Measurements from ENCODE around the gene TUBB. TPM values are rescaled to one million over a fixed set of nuclear protein-coding genes. Genes with fewer than 3 reads are reported as not detected.

Gene TUBB
- total RNA-seq, 1 experiment from 2014 or later, result 1,719 TPM

- H3K18ac ChIP-seq (ENCODE audit: insufficient read length, low read depth, low read length), result no peak overlapping the region
- no peak overlapping the region for H2BK12ac ChIP-seq (ENCODE audit: insufficient read length, low read depth, low read length)
- no peaks in the 10 kb centered on the region for H3K27me3 Mint-ChIP-seq (ENCODE audit: low read depth)
- peaks cover 68 to 88% (median 79%) of the 10 kb centered on the region in 3 experiments; a peak in 6 of 7 replicates for H3K36me3 Mint-ChIP-seq (ENCODE audit: insufficient read depth in 1 of 3, low read depth in 3 of 3)
- H3K23ac ChIP-seq (ENCODE audit: insufficient read length, low read depth, low read length), result no peak overlapping the region
- no peak overlapping the region for H3K4me3 Mint-ChIP-seq
- H2BK120ac ChIP-seq (ENCODE audit: low read depth, low read length, poor library complexity, severe bottlenecking), result no peak overlapping the region
- no peaks in the 10 kb centered on the region for H3K23me2 ChIP-seq (ENCODE audit: insufficient read length, low read depth, low read length, poor library complexity, severe bottlenecking)
- H3K27me3 ChIP-seq (ENCODE audit: insufficient read depth, low read length), result no peaks in the 10 kb centered on the region
- TF ChIP-seq CTCF (conservative IDR thresholded peaks at IDR 0.05), result no peak
- H4K5ac ChIP-seq (ENCODE audit: insufficient read length, low read depth, low read length), result no peak overlapping the region
- H3K79me1 ChIP-seq (ENCODE audit: insufficient read depth, low read depth, low read length, poor library complexity, severe bottlenecking), result no peaks in the 10 kb centered on the region
- no peak overlapping the region for H3K4ac ChIP-seq (ENCODE audit: low read depth, low read length)
- H2BK20ac ChIP-seq (ENCODE audit: low read depth, low read length, poor library complexity, severe bottlenecking), result no peak overlapping the region
- no peaks in the 10 kb centered on the region for H3K4me1 ChIP-seq (ENCODE audit: insufficient read depth, low read length)
- no peak overlapping the region for H2BK5ac ChIP-seq (ENCODE audit: insufficient read length, low read length)
- H3K27ac Mint-ChIP-seq, result peak overlapping the region in 2 of 3 experiments; percentile 10 to 11; a peak in 2 of 7 replicates
- H3K9me3 ChIP-seq (ENCODE audit: control insufficient read depth, low read depth, low read length), result no peaks in the 10 kb centered on the region
- H2AK5ac ChIP-seq (ENCODE audit: insufficient read length, low read length), result no peak overlapping the region
- H3K56ac ChIP-seq (ENCODE audit: insufficient read length, low read depth, low read length), result no peak overlapping the region
- no peak overlapping the region for H3K14ac ChIP-seq (ENCODE audit: insufficient read depth, low read length)
- no peak overlapping the region for H3T11ph ChIP-seq (ENCODE audit: low read length)
- H3K79me2 ChIP-seq (ENCODE audit: insufficient read depth, low read length), result no peaks in the 10 kb centered on the region
- H4K20me1 ChIP-seq (ENCODE audit: control insufficient read depth, insufficient read depth, insufficient read length), result no peaks in the 10 kb centered on the region
- H3K9me3 Mint-ChIP-seq, result no peaks in the 10 kb centered on the region
- no peak overlapping the region for H4K91ac ChIP-seq (ENCODE audit: insufficient read length, low read depth, low read length)
- WGBS (ENCODE audit: extremely low coverage, insufficient read length, low lambda C conversion rate), result no CpG with 5 or more reads among the region's 6 CpGs
- peaks cover 6 to 7% of the 10 kb centered on the region in 2 experiments for H3K4me1 Mint-ChIP-seq
- H3K27ac ChIP-seq (ENCODE audit: insufficient read length, low read depth, low read length), result no peak overlapping the region
- no peak overlapping the region for H2AFZ ChIP-seq (ENCODE audit: low read length)
- no peak overlapping the region for H3K9ac ChIP-seq (ENCODE audit: extremely low read depth, insufficient read length, low read length)
- no peak overlapping the region for H3K4me2 ChIP-seq (ENCODE audit: insufficient read depth, insufficient read length, low read length)
- no peak for DNase-seq
- H2BK15ac ChIP-seq (ENCODE audit: low read depth, low read length), result no peak overlapping the region
- no peak overlapping the region for H4K8ac ChIP-seq (replicated peaks; ENCODE audit: insufficient read length, low read depth, low read length)
Observed at GRCh38 chr6:30707281-30707850, 12.8 kb upstream of the TUBB start.
